Naive thymus-derived CD4-positive, alpha-beta T cell (primary cell): ENCODE measurements around the gene CSTPP1. TPM values are rescaled to one million over a fixed set of nuclear protein-coding genes. Genes with fewer than 3 reads are reported as not detected.

Experiments
- ATAC-seq: fragments of 150-1000 bp; cut with Tn5 transposase; 2 replicates; pipeline ENCODE4 v1.10.0; 2021; ENCODE audit warnings: mild to moderate bottlenecking, moderate library complexity
- CTCF ChIA-PET: fragments of 350-600 bp; sonication (Branson Sonifier 250); formaldehyde crosslinking; loops from one replicate; lab custom pipeline; 2021; ENCODE audit warnings: antibody characterized with exemption; lab: Charles Lee
- POLR2A ChIA-PET: fragments of 350-600 bp; sonication (Branson Sonifier 250); formaldehyde crosslinking; loops from one replicate; lab custom pipeline; 2021; ENCODE audit warnings: antibody characterized with exemption, inconsistent platforms; lab: Charles Lee
- DNase-seq, 9 donors: peaks; one replicate each; pipeline versions ENCODE4 v3.0.0 to v3.0.0-alpha.2; 2020 to 2022; ENCODE audit warnings: mixed read lengths in 1 of 9
- H3K27ac ChIP-seq: one replicate; pipeline ENCODE4 v1.7.0; 2013; ENCODE audit warnings: mild to moderate bottlenecking, low read depth, low read length, moderate library complexity
- H3K27me3 ChIP-seq, 2 donors: one replicate each; pipeline ENCODE4 v1.7.0; 2013; ENCODE audit warnings: low read length in 2 of 2, mild to moderate bottlenecking in 2 of 2, moderate library complexity in 2 of 2; ENCODE audit not compliant: control insufficient read depth in 2 of 2, insufficient read depth in 2 of 2
- H3K36me3 ChIP-seq, 3 experiments: 1 replicate in 2 of 3; 2 replicates in 1 of 3; pipeline ENCODE4 v1.7.0; 2013; ENCODE audit warnings: low read length in 3 of 3, mild to moderate bottlenecking in 3 of 3, moderate library complexity in 1 of 3; ENCODE audit not compliant: insufficient read depth in 3 of 3, control insufficient read depth in 2 of 3
- H3K4me1 ChIP-seq, 2 donors: one replicate each; pipeline ENCODE4 v1.7.0; 2013; ENCODE audit warnings: low read length in 2 of 2, mild to moderate bottlenecking in 2 of 2, moderate library complexity in 1 of 2; ENCODE audit not compliant: control insufficient read depth in 2 of 2, insufficient read depth in 2 of 2
- H3K4me3 ChIP-seq: 2 replicates; pipeline ENCODE4 v1.7.0; 2013; ENCODE audit warnings: mild to moderate bottlenecking, low read length
- H3K9me3 ChIP-seq, 3 experiments: 1 replicate in 2 of 3; 2 replicates in 1 of 3; pipeline ENCODE4 v1.7.0; 2013; ENCODE audit warnings: low read length in 3 of 3; ENCODE audit not compliant: control insufficient read depth in 2 of 3
- H3K27ac Mint-ChIP-seq, 9 donors: one replicate each; pipeline ENCODE4 v1.8.0; 2020 to 2022; ENCODE audit warnings: mixed read lengths in 9 of 9, mild to moderate bottlenecking in 8 of 9, moderate library complexity in 5 of 9, inconsistent platforms in 2 of 9
- H3K27me3 Mint-ChIP-seq, 5 donors: one replicate each; pipeline ENCODE4 v1.8.0; 2021 to 2022; ENCODE audit warnings: mixed read lengths in 5 of 5, mild to moderate bottlenecking in 1 of 5
- H3K36me3 Mint-ChIP-seq, 5 donors: one replicate each; pipeline ENCODE4 v1.8.0; 2020 to 2022; ENCODE audit warnings: mixed read lengths in 5 of 5, mild to moderate bottlenecking in 3 of 5, inconsistent platforms in 1 of 5
- H3K4me1 Mint-ChIP-seq, 7 donors: one replicate each; pipeline ENCODE4 v1.8.0; 2020 to 2022; ENCODE audit warnings: mixed read lengths in 7 of 7, mild to moderate bottlenecking in 3 of 7, inconsistent platforms in 1 of 7
- H3K4me3 Mint-ChIP-seq, 10 donors: one replicate each; pipeline ENCODE4 v1.8.0; 2020 to 2022; ENCODE audit warnings: mild to moderate bottlenecking in 10 of 10, mixed read lengths in 10 of 10, moderate library complexity in 6 of 10, inconsistent platforms in 2 of 10
- H3K9me3 Mint-ChIP-seq, 11 donors: one replicate each; pipeline ENCODE4 v1.8.0; 2020 to 2022; ENCODE audit warnings: mixed read lengths in 11 of 11, mild to moderate bottlenecking in 4 of 11, inconsistent platforms in 1 of 11, moderate library complexity in 1 of 11
- intact Hi-C, 2 donors: fragments of 100-400 bp; cut with micrococcal nuclease; formaldehyde crosslinking; loops; one replicate each; pipeline ENCODE4 v1.15.1; 2023
- polyA plus RNA-seq, 2 donors: library from polyadenylated mRNA; unstranded; fragments of 300-500 nt; fragmentation: Illumina TruSeq; gene quantifications; one replicate each; pipeline ENCODE4 v1.2.3, GENCODE V29; 2021
- total RNA-seq, 6 experiments: library from RNA in 5 of 6; stranded (reverse) in 5 of 6; gene quantifications; 1 replicate in 5 of 6; 2 replicates in 1 of 6; pipeline ENCODE4 v1.2.3 and lab custom pipeline; 2021 to 2026

CSTPP1 gene
- total and polyA plus RNA-seq, 7 experiments from 2014 or later: 9.3 to 18.6 (median 16.1) TPM

DNA sequence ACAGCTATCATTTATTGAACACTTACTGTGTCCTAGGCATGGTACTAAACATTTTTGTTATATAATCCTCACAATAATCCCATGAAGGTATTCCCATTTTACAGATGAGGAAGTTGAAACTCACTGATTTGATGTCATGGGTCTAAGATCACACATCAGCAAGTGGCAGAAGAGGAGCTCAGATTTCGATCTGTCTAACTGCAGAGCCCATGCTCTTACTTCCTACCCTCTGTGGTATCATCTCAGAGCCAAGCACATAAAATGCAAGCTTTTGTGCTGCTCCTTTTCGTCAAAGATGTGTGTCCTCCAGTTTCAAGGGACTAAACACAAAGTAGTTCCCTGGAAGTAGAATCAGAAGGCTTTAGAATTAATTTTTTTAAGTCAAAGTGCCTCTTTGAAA, 169.0 kb downstream of the CSTPP1 start:
- DNase-seq: no peak
- ChIA-PET CTCF (no interaction called here), POLR2A (no interaction called here)
- no peaks in the 10 kb centered on the region for H3K4me1 ChIP-seq
- no peak for ATAC-seq
- Mint-ChIP-seq H3K36me3 (peaks cover 0 to 10% (median 3%) of the 10 kb centered on the region in 5 donors), H3K9me3 (no peaks in the 10 kb centered on the region), H3K4me3 (no peak overlapping the region), H3K27ac (no peak overlapping the region), H3K27me3 (no peaks in the 10 kb centered on the region), H3K4me1 (peaks cover 0 to 5% (median 5%) of the 10 kb centered on the region in 7 donors)
- no peaks in the 10 kb centered on the region for H3K27me3 ChIP-seq
- H3K9me3 ChIP-seq: no peaks in the 10 kb centered on the region
- no peak overlapping the region for H3K4me3 ChIP-seq
- H3K27ac ChIP-seq: no peak overlapping the region
- intact Hi-C loops: no loop called here
- H3K36me3 ChIP-seq: no peaks in the 10 kb centered on the region

DNA sequence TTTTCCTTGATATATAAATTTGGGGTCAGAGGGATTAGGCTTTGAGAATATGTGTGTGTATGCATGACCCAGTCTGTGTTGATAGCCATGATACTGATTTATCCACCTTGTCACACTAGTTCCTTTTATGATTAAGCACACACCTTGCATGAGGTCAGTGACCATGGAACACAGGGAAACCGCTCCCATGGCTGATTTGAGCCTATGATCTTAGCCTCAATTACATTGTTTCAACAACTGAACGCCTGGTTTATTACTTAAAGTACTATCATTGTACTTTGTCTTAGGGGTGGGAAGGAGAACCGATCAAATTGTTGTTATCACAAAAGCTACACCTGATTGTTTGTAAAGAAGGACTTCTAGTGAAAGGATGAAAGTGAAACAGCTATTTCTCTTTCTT, 169.4 kb downstream of the CSTPP1 start:
- no peaks in the 10 kb centered on the region for H3K4me1 ChIP-seq
- H3K9me3 Mint-ChIP-seq: no peaks in the 10 kb centered on the region
- H3K27me3 Mint-ChIP-seq: no peaks in the 10 kb centered on the region
- no peak overlapping the region for H3K27ac Mint-ChIP-seq
- CTCF ChIA-PET: no interaction called here
- ATAC-seq (no peak), DNase-seq (no peak)
- H3K36me3 ChIP-seq: no peaks in the 10 kb centered on the region
- peaks cover 0 to 5% (median 5%) of the 10 kb centered on the region in 7 donors for H3K4me1 Mint-ChIP-seq
- H3K27me3 ChIP-seq: no peaks in the 10 kb centered on the region
- intact Hi-C loops: no loop called here
- no peak overlapping the region for H3K4me3 ChIP-seq
- POLR2A ChIA-PET: no interaction called here
- no peak overlapping the region for H3K27ac ChIP-seq
- H3K36me3 Mint-ChIP-seq: peaks cover 0 to 11% (median 3%) of the 10 kb centered on the region in 5 donors
- no peaks in the 10 kb centered on the region for H3K9me3 ChIP-seq
- no peak overlapping the region for H3K4me3 Mint-ChIP-seq

DNA sequence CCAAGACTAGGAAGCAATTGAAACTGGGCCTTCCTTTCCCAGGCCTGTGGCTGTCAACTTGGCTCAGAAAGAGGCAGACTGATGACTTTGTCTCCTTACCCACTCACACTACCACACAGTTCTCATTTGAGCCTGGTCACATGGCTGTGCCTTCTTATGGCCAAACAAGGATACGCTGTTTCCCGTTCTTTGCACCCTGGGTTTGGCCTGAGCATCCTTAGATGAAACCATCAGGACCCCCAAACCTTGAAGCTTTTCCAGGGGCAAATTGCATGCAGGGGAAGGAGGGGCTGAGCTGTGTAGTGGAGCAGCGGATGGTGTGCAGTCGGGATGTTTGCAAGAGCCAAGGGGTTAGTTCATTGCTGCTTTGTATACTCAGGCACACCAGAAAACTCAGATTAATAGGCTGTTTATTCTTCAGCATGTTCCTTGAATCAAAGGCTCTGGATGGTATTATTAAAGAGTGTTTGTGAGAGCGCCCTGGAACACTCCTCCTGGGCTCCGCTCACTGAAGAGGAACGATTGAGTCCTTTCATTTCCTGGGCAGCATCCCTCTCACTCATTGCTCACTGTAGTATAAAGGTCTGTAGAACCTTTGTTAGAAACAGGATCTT, 170.3 kb downstream of the CSTPP1 start:
- Mint-ChIP-seq H3K4me3 (no peak overlapping the region), H3K9me3 (no peaks in the 10 kb centered on the region), H3K36me3 (peaks cover 0 to 14% (median 3%) of the 10 kb centered on the region in 5 donors), H3K27me3 (no peaks in the 10 kb centered on the region), H3K4me1 (peaks cover 0 to 7% (median 5%) of the 10 kb centered on the region in 7 donors), H3K27ac (no peak overlapping the region)
- Histone ChIP-seq H3K36me3 (no peaks in the 10 kb centered on the region), H3K9me3 (no peaks in the 10 kb centered on the region), H3K4me1 (no peaks in the 10 kb centered on the region), H3K27ac (no peak overlapping the region), H3K4me3 (no peak overlapping the region), H3K27me3 (no peaks in the 10 kb centered on the region)
- intact Hi-C loops: no loop called here
- CTCF ChIA-PET: no interaction called here
- DNase-seq: no peak
- no peak for ATAC-seq
- POLR2A ChIA-PET: no interaction called here

DNA sequence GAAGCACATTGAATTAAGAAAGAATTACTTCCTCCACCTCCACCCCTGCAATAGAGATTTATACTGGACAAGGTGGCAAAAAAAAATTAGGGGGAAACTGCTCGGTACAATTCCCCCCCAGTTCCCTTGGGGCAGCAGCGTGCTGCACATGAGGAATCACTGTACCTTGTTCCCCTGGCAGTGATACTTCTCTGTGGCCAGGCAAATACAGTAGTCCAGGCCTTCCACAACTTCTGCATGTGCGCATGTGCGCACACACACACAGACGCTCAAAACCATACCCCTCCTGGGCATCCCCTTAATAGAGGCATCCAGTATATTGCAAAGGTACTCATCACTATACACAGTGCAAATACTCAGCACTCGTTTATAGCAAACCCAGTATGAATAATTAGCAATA, 171.2 kb downstream of the CSTPP1 start:
- CTCF ChIA-PET: no interaction called here
- H3K4me3 Mint-ChIP-seq: no peak overlapping the region

DNA sequence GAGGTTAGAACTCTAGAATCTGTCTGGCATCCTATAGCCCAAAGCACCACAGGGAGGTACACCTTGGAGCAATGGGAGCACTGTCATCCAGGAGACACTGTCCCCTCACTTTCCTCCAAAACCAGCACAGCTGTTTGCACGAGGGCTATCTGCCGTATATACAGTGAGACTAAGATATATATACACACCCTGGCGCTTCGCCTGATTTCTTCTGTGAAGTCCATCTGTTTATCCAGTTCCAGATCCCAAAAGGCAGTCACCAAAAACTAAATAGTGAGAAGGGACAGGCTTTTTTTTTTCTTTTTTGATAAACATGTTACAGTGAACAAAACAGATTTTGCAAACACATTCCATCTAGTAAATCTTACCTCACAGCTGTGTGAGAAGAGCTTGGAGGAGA, 171.7 kb downstream of the CSTPP1 start:
- intact Hi-C loops: no loop called here
- H3K9me3 ChIP-seq: no peaks in the 10 kb centered on the region
- no peak overlapping the region for H3K27ac ChIP-seq
- Mint-ChIP-seq H3K36me3 (peaks cover 0 to 14% (median 3%) of the 10 kb centered on the region in 5 donors), H3K9me3 (no peaks in the 10 kb centered on the region), H3K4me1 (peaks cover 0 to 7% (median 0%) of the 10 kb centered on the region in 7 donors), H3K27me3 (no peaks in the 10 kb centered on the region), H3K27ac (no peak overlapping the region), H3K4me3 (no peak overlapping the region)
- ATAC-seq (no peak), DNase-seq (no peak)
- H3K36me3 ChIP-seq: no peaks in the 10 kb centered on the region
- H3K4me1 ChIP-seq: no peaks in the 10 kb centered on the region
- no peak overlapping the region for H3K4me3 ChIP-seq
- ChIA-PET POLR2A (no interaction called here), CTCF (no interaction called here)
- no peaks in the 10 kb centered on the region for H3K27me3 ChIP-seq

More for the DNA sequence above, 171.2 kb downstream of the CSTPP1 start:
- Histone ChIP-seq H3K4me3 (no peak overlapping the region), H3K27ac (no peak overlapping the region), H3K4me1 (no peaks in the 10 kb centered on the region), H3K27me3 (no peaks in the 10 kb centered on the region), H3K9me3 (no peaks in the 10 kb centered on the region), H3K36me3 (no peaks in the 10 kb centered on the region)
- intact Hi-C loops: no loop called here
- Mint-ChIP-seq H3K27ac (no peak overlapping the region), H3K9me3 (no peaks in the 10 kb centered on the region), H3K4me1 (peaks cover 0 to 7% (median 2%) of the 10 kb centered on the region in 7 donors), H3K36me3 (peaks cover 0 to 14% (median 3%) of the 10 kb centered on the region in 5 donors), H3K27me3 (no peaks in the 10 kb centered on the region)
- ATAC-seq (no peak), DNase-seq (no peak)
- POLR2A ChIA-PET: no interaction called here

DNA sequence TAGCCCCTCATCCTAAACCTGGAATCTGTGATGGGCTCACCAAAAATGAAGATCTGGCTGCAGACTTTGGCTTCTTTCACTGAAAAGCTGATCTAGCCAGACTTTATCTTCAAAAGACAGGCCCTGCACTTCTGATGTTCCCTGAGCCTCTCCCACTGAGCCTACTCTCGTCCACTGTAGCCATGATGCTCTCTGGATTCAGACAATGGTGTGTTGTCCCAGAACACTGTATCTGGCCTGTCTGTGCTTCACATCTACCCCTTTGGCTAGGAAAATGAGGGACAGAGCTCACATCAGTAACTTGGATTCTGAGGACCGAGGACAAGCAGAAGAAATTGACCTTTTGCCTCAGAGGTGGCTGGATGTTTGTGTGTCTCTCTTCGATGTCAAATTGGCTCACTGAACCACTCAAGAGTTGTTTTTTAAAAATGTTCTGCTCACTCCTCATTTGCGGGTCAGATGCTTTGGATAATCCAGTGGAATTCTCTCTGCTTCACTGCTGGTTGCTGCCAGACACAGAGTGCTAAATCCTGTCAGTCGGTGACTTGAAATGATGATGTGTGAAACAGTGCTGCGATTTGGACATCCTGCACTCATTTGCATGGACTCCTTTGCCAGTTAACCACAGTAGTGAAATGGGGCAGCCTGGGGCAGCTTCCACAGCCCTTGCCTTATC, 172.6 kb downstream of the CSTPP1 start:
- H3K36me3 ChIP-seq: no peaks in the 10 kb centered on the region
- no peaks in the 10 kb centered on the region for H3K9me3 Mint-ChIP-seq
- no peak overlapping the region for H3K27ac ChIP-seq
- H3K27ac Mint-ChIP-seq: no peak overlapping the region
- no peak overlapping the region for H3K4me3 Mint-ChIP-seq
- H3K4me1 Mint-ChIP-seq: peaks cover 0 to 6% (median 0%) of the 10 kb centered on the region in 7 donors
- H3K27me3 Mint-ChIP-seq: no peaks in the 10 kb centered on the region
- H3K4me1 ChIP-seq: no peaks in the 10 kb centered on the region
- ChIA-PET POLR2A (no interaction called here), CTCF (no interaction called here)
- no peaks in the 10 kb centered on the region for H3K9me3 ChIP-seq
- intact Hi-C loops: no loop called here
- no peak overlapping the region for H3K4me3 ChIP-seq
- DNase-seq (no peak), ATAC-seq (no peak)
- peaks cover 0 to 14% (median 3%) of the 10 kb centered on the region in 5 donors for H3K36me3 Mint-ChIP-seq
- no peaks in the 10 kb centered on the region for H3K27me3 ChIP-seq
